GDM1 (cell line): Measurements from ENCODE around the gene DIDO1.
"Not testable (repeated sequence)": the region's sequence is repeated elsewhere in the genome, so short reads cannot be mapped to it uniquely, and the experiment has no call there.

Source experiments
- DNase-seq: peaks from one replicate; lab custom pipeline; 2025; lab: John Stamatoyannopoulos, UW

The DIDO1 gene

DNA sequence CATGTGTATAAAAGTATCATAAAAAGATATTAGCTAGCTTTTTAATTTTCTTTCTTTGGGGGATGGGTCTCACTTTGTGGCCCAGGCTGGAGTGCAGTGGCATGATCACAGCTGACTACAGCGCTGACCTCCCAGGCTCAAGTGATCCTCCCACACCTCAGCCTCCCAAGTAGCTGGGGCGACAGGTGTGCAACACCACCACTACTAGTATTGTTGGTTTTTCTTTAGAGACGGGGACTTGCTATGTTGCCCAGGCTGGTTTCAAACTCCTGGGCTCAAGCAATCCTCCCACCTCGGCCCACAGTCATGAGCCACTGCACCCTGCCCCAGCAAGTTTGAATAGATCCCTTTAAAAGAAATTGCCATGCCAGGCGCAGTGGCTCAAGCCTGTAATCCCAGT, 71.2 kb downstream of the DIDO1 start:
- DNase-seq, result no peak

DNA sequence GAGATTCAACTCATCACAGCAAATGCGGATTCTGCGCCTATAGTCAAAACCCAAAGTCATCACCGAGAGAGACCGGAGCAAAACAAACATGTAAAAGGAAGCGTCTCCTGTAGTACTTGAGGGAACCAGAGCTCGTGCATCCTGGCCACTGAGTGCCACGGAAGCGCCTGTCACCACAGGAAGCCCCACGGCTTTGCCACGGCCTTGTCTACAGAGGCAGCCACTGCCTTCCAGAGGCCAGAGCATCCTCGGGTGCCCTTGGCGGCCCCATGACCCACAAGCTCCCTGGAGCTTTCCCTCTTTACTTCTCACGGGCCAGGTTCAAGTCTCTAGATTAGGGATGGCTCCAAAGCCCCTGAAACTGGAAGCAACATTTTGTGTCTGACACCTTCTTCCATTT, 72.2 kb downstream of the DIDO1 start:
- no peak for DNase-seq

DNA sequence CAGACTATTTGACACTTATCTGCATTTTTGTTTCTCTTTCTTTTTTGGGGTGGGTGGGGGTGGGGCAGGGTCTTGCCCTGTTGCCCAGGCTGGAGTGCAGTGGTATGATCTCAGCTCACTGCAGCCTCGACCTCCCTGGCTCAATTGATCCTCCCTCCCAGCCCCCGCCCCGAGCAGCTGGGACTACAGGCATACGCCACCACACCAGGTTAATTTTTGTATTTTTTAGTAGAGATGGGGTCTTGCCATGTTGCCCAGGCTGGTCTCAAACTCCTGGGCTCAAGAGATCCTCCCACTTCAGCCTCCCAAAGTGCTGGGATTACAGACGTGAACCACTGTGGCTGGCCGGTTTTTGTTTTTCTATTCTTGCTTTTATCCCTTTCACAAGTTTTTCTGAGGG, 73.0 kb downstream of the DIDO1 start:
- DNase-seq, result not testable (repeated sequence)

DNA sequence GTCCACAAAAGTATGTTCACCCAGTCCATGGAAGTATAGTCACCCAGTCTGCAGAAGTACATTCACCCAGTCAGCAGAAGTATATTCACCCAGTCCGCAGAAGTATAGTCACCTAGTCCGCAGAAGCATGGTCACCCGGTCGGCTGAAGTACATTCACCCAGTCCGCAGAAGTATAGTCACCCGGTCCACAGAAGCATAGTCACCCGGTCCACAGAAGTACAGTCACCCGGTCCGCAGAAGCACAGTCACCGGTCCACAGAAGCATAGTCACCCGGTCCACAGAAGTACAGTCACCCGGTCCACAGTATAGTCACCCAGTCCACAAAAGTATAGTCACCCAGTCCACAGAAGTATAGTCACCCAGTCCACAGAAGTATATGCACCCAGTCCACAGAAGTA, 73.5 kb downstream of the DIDO1 start:
- no peak for DNase-seq

DNA sequence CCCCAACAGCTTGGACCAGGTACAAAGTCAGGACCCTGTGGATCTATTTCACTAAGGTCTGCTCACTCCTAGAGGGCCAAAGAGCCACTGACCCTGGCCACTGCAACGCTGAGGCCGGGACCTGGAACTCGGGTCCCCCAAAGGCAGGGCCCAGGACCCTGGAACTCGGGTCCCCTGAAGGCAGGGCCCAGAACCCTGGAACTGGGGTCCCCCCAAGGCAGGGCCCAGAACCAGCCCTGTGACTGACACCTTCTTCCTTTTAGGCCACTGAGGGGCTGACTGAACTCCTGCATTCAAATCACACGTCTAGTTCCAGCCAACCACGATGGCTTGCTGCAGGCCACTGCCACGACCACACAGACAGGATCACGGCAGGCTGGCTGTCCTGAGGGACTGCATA, 74.1 kb downstream of the DIDO1 start:
- no peak for DNase-seq

DNA sequence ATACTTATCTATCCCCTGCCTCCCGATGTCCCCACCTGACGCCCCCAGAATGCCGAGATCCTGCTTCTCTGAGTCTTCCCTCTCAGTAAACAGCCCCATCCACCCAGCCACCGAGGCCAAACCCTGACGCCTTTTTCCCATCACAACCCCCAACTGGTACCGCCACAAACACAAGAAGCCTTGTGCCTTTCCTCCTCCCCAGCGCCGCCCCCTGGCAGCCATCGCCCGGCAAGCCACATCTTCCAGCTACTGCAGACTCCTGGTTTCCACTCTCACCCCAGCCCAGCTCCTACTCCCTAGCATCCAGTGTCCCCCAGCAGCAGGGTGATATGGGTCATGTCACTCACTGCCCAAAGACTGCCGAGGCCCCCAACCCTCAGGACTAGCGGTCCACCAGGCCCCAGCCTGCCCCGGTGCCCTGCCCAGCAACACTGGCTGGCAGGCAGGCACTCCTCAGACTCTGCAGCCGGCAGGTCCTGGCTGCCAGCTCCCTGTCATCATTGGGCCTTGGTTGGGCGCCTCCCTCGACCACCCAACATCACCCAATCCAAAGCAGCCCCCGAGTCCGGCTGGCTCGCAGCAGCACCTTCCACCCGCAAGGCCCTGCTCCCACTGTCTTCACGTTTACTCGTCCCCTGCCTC, 75.9 kb downstream of the DIDO1 start:
- DNase-seq, result no peak

DNA sequence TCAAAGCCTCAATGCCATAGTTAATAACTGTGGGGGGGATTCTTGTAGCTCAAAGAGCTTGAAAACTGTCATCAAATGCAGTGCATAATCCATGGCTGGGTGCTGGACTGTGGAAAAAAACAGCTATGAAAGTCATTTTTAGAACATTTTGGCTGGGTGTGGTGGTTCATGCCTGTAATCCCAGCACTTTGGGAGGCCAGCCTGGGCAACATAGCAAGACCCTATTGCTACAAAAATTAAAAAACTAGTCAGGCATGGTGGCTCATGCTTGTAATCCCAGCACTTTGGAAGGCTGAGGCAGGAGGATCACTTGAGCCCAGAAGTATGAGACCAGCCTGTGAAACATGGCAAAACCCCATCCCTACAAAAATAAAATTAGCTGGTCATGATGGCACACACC, 76.9 kb downstream of the DIDO1 start:
- no peak for DNase-seq

DNA sequence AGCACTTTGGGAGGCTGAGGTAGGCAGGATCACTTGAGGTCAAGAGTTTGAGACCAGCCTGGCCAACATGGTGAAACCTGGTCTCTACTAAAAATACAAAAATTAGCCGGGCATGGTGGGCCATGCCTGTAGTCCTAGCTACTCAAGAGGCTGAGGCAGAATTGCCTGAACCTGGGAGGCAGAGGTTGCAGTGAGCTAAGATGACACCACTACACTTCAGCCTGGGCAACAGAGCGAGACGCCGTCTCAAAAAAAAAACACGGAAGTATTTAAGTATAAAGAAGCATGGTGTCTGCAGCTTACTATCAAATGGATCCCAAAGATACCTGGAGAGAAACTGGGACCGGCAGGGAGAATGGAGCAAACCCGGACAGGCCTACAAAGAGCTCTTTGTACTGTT, 77.4 kb downstream of the DIDO1 start:
- DNase-seq, result not testable (repeated sequence)

DNA sequence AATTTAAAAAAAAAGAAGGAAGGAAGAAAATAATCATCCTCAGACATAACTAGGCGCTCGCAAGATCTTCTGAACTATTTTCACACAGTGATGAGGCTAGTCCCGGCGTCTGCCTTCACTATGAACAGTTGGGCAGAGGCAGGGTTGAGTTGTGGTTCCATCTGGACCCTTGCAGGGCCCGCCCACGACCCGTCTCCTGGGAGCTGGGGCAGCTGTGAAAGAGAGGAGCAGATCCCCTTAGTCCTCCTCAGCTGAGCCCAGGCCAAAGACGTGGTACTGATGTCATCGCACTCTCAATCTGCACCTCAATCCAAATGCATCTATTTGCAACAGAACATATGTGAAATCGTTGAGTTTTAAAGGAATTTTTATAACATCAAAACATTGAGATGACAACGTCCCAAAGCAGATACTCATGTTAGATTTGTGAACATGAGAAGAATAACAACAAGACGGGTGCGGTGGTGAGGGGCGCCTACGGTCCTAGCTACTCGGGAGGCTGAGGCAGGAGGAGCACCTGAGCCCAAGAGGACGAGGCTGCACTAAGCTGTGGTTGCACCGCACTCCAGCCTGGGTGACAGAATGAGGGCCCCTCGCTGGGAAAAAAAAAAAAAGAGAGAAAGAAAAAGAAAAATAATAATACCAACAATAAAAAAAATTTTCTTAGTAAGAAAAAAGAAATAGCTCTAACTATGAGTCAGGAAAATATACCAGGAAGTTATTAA, 80.0 kb downstream of the DIDO1 start:
- no peak for DNase-seq

DNA sequence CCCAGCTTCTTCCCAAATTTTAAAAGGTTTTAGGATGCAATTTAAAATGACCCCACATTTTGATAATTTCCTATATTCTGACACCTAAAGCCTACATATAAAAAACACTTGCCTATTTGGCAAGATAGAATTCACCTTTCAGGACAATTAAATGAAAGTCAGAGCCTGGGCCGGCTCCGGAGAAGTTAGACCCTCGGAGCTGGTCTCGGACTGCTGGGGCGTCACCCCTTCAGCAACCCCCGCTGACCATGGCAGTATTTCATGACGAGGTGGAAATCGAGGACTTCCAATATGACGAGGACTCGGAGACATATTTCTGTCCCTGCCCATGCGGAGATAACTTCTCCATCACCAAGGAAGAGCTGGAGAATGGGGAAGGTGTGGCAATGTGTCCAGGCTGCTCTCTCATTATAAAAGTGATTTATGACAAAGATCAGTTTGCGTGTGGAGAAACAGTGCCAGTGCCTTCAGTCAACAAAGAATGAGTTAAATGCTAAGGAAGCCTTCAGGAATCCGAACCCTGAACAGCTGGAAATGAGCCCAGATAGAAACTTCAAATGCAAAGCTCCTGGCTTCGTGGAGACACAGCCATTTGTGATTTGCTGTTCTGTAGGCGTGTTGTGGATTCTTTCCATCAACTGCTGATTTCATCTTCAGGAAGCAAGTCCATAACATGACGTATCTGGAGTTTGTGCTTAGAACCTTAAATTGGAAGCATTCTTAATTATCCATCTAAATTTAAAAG, 80.7 kb downstream of the DIDO1 start:
- no peak for DNase-seq

DNA sequence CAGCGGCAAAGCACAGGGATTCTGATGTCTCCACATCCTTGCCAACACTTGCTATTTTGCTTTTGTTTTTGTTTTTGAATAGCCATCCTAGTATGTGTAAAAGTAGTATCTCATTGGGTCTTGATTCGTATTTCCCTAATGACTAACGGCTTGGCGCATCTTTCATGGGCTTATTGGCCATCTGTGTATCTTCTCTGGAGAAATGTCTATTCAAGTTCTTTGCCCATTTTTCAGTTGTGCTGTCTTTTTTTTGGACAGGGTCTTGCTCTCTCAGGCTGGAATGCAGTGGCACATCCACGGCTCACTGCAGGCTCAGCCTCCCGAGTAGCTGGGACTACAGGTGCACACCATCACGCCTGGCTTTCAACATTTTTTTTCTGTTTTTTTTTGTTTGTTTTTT, 82.1 kb downstream of the DIDO1 start:
- no peak for DNase-seq

DNA sequence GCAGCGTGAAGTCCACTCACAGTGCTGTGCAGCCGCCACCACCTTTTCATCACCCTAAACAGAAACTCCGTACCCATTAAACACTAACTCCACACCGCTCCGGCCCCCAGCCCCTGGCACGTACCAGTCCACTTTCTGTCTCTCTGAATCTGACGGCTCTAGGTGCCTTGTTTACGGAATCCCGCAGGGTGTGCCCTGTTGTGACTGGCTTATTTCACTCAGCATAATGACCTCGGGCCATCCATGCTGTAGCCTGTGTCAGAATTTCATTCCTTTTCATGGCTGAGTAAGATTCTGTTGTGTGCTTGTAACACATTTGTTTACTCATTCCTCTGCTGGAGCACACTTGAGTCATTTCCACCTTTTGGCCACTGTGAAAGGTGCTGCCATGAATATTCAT, 82.6 kb downstream of the DIDO1 start:
- DNase-seq, result no peak

DNA sequence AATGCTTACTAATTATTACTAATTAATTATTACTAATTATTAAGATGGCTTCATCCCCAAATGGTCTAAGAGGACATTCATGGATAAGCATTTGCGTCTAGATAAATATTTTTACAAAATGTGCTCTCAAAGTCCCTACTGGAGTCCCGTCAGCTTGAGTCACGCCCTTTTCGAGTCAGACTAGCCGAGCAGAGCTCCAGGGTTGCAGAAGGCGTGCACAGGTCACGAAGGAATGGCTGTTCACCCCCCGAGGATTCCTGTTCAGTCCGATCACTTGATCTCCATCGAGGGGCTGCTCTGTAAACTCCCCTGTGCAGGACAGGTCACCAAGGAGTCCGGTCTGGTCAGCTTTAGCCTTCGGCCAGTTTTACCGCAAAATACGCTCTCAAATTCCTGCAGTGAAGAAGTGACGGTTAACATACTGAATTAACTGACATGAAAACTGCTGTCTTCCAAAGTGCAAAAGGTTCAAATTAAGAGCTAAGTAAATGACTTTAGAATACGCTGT, 84.5 kb downstream of the DIDO1 start:
- DNase-seq, result no peak

DNA sequence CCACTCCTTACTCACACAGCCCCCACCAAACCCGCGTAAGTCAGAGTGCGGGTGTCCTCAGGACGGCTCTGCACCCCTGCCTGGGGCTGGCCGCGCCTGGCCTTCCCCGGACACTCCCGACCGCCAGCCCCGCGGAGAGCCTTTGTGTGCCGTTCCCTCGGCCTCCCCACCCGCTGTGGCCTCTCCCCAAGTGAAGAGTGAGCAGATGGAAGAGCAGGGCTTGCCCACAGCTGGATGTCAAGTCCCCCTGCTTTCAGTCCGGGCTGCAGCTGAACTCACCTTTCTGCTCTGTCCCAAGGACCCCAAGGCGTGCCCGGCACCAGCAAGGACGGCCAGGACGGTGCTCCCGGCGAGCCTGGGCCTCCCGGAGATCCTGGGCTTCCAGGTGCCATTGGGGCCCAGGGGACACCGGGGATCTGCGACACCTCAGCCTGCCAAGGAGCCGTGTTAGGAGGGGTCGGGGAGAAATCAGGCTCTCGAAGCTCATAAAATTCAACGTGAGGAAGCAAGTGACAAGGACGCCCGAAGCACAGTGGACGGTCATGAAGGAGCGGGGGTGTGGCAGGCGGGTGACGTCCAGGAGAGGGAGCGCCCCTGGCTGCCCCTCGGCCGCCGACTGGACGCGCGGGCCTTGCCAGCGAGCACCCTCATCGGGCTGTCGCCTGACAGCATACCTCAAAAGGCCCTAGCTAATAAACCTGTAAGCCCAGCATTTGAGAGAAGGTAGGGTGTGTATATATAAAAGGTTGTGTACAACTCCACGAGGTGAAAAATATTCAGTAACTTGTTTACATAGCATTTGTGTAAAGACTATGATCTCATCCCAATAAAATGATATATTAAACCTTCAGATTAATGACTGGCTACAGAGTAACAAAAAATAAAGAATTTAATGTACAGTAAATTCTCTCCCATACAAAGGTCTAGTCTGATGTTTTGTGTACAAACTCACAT, 85.8 kb downstream of the DIDO1 start:
- DNase-seq, result no peak

DNA sequence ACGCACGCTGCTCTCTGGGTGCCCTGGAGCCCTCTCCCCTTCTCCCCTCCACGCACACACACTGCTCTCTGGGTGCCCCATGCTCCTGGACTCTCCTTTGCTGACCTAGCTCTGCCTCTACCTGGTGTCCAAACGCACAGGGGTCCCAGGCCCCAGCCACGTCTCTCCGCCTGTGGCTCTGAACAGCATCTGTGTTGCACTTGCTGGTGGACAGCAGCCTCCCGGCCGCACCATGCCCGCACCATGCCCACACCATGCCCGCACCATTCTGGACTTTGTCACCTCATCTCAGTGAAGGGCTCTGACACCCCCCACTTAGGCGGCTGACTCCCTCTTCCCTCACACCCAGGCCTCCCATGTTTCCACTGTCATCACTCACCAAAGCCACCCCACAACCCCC, 86.5 kb downstream of the DIDO1 start:
- DNase-seq, result no peak

DNA sequence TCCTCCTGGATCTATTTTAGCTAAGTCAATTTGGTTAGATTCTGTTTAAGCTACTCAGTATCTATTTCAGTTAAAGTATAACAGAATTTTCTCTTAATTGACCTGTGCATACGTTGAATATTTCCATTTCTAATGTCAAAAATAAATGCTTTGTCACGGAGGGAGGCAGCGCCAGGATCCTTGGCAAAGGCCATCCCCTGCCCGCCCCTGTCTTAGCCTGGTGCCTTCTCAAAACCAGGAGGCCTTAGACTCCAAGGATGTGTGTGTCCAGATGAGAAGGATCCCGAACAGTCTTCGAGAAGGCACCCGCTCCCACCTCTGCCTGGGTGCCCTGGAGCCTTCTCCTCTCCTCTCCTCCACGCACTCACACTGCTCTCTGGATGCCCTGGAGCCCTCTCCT, 87.0 kb downstream of the DIDO1 start:
- DNase-seq, result no peak

DNA sequence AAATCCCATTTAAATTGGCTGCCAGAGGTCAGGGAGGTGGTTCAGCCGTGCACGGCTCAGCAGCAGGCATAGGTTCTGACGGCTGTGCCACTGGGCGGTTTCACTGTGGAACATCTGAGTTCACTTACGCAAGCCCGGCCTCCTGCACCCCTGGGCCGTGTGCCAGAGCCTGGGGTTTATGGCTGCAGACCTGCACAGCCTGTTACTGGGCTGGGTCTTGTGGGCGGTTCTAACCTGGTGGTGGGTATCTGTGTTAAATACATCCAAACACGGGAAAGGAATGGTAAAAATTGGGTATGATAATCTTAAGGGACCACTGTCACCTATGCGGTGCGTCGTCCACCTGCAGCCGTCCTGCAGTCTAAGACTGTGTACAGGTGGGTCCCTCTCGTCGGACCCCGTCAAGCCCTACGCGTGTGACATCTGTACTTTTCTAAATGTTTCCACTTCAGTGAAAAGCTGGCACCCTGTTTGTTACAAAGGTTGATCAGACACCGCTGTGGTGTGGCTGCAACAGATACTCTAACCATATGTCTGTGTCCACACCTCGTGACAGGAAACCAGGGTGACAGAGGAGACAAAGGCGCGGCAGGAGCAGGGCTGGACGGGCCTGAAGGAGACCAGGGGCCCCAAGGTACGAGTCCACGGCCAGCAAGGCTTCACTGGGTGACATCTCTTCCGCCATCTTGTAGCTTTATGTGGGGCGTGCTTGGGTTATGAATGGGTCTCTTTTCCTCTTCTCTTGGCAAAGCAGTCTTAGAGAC, 88.0 kb downstream of the DIDO1 start:
- DNase-seq, result no peak

DNA sequence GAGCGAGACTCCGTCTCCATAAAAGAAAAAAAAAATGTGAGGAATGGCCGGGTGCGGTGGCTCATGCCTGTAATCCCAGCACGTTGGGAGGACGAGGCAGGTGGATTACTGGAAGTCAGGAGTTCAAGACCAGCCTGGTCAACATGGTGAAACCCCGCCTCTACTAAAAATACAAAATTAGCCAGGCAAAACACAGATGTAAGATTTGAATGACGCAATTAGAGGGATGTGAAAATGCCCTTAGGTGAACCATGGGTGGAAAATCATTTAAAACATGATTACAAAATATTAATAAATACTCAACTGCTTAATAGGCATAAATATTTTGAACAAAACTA, 88.5 kb downstream of the DIDO1 start:
- DNase-seq, result no peak

DNA sequence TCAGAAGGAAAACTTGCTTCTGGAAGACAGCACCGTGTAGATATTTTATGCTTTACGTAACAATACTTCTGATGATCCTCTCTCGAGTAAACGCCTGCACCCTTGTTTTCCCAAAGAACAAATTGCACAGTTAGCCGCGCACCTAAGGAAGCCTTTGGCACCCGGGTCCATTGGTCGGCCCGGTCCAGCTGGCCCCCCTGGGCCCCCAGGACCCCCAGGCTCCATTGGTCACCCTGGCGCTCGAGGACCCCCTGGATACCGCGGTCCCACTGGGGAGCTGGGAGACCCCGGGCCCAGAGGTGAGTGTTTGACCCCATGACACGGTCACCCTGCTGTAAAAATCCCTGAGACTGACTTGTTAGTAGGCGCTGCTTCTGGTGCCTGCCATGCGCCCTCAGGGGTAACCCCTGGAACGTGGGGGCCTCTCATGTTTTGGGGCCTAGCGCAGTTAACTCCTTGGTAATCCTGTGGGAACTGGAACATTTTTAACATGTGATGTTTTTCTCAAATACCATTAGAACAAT, 89.3 kb downstream of the DIDO1 start:
- DNase-seq, result no peak

DNA sequence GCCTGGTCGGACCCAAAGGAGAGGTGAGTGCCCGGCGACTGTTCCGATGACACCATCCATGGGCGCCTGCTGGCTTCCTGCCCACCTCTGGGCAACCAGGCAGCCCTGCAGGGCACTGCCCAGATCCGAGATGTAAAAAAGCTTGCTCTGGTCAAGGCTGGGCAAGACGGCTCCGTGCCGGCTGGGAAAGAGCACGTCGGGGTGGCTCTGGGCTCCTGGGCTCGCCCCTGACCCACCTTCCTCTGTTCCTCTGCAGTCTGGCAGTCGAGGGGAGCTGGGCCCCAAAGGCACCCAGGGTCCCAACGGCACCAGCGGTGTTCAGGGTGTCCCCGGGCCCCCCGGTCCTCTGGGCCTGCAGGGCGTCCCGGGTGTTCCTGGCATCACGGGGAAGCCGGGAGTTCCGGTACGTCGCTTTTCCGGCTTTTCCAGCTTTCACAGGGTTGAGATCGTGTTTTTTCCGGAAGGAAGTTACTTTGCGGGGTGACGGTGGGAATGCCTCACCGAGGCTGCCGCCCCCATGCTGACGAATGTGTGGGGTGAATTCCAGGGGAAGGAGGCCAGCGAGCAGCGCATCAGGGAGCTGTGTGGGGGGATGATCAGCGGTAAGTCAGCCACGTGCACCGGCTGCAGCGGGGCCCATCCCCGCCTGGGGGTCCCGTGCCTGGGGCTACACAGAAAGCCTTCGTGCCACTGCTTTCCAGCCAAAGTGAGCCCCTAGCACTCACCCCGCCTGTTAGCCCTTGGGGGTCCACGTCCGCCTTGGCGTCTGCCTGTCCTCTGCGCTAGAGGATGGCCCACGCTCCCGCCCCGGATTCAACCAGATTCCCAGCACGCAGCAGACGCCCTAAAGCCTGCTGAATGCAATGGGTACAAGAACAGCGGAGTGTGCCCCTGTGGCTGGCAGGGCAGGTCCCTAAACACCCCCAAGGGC, 90.1 kb downstream of the DIDO1 start:
- DNase-seq, result no peak
